Osteocyte (in vitro differentiated cells): ENCODE results near the gene RAPGEF5. TPM values are rescaled to one million over a fixed set of nuclear protein-coding genes. Genes with fewer than 3 reads are reported as not detected.

ENCODE experiments used
- DNase-seq: peaks from one replicate; pipeline ENCODE4 v3.0.0; 2021; ENCODE audit warnings: mixed read lengths; ENCODE audit not compliant: unreplicated experiment; ENCODE audit errors: extremely low spot score
- H3K27ac Mint-ChIP-seq: one replicate; pipeline ENCODE4 v1.8.0; 2021; ENCODE audit warnings: mild to moderate bottlenecking, mixed read lengths; ENCODE audit not compliant: unreplicated experiment
- H3K27me3 Mint-ChIP-seq: one replicate; pipeline ENCODE4 v1.8.0; 2021; ENCODE audit warnings: mixed read lengths; ENCODE audit not compliant: unreplicated experiment
- H3K36me3 Mint-ChIP-seq: one replicate; pipeline ENCODE4 v1.8.0; 2021; ENCODE audit warnings: mixed read lengths; ENCODE audit not compliant: unreplicated experiment
- H3K4me1 Mint-ChIP-seq: one replicate; pipeline ENCODE4 v1.8.0; 2021; ENCODE audit warnings: mixed read lengths; ENCODE audit not compliant: unreplicated experiment
- H3K4me3 Mint-ChIP-seq: one replicate; pipeline ENCODE4 v1.8.0; 2021; ENCODE audit warnings: mild to moderate bottlenecking, moderate library complexity, mixed read lengths; ENCODE audit not compliant: unreplicated experiment
- H3K9me3 Mint-ChIP-seq: one replicate; pipeline ENCODE4 v1.8.0; 2021; ENCODE audit warnings: mixed read lengths; ENCODE audit not compliant: unreplicated experiment
- CTCF ChIP-seq: fragments of 200-600 bp; sonication (generic); IDR thresholded peaks from 2 replicates; pipeline ENCODE4 v1.5.0; 2021; ENCODE audit warnings: antibody characterized with exemption, mild to moderate bottlenecking, moderate library complexity
- total RNA-seq: library from RNA; stranded (reverse); gene quantifications from 2 replicates; pipeline ENCODE4 v1.2.1, GENCODE V29; 2021

RAPGEF5 gene
- total RNA-seq, 1 donor from 2014 or later, result 0.27 TPM

GRCh38 chr7:22141355-22141754, 215.6 kb downstream of the RAPGEF5 start:
- TF ChIP-seq CTCF, result no peak
- Mint-ChIP-seq H3K4me1 (peaks cover 4% of the 10 kb centered on the region), H3K27ac (no peak overlapping the region), H3K9me3 (no peaks in the 10 kb centered on the region), H3K4me3 (no peak overlapping the region), H3K36me3 (no peaks in the 10 kb centered on the region), H3K27me3 (peaks cover 2% of the 10 kb centered on the region)
- no peak for DNase-seq

- Mint-ChIP-seq H3K36me3 (no peaks in the 10 kb centered on the region), H3K9me3 (no peaks in the 10 kb centered on the region), H3K4me3 (no peak overlapping the region), H3K27ac (no peak overlapping the region), H3K27me3 (peaks cover 7% of the 10 kb centered on the region), H3K4me1 (peaks cover 4% of the 10 kb centered on the region)
- no peak for DNase-seq
- TF ChIP-seq CTCF, result no peak
Measured at GRCh38 chr7:22140578-22140977, 216.4 kb downstream of the RAPGEF5 start.

GRCh38 chr7:22138886-22139285, 218.1 kb downstream of the RAPGEF5 start:
- Mint-ChIP-seq H3K9me3 (no peaks in the 10 kb centered on the region), H3K4me3 (no peak overlapping the region), H3K36me3 (no peaks in the 10 kb centered on the region), H3K27me3 (peaks cover 7% of the 10 kb centered on the region), H3K4me1 (peaks cover 4% of the 10 kb centered on the region), H3K27ac (no peak overlapping the region)
- no peak for DNase-seq
- no peak for TF ChIP-seq CTCF

GRCh38 chr7:22138106-22138505, 218.8 kb downstream of the RAPGEF5 start:
- no peak for DNase-seq
- H3K27me3 Mint-ChIP-seq, result peaks cover 7% of the 10 kb centered on the region
- TF ChIP-seq CTCF, result no peak
- H3K9me3 Mint-ChIP-seq, result no peaks in the 10 kb centered on the region
- no peak overlapping the region for H3K4me3 Mint-ChIP-seq
- no peak overlapping the region for H3K27ac Mint-ChIP-seq
- H3K36me3 Mint-ChIP-seq, result no peaks in the 10 kb centered on the region
- H3K4me1 Mint-ChIP-seq, result peaks cover 4% of the 10 kb centered on the region

- no peak for TF ChIP-seq CTCF
- Mint-ChIP-seq H3K27me3 (peaks cover 7% of the 10 kb centered on the region), H3K27ac (no peak overlapping the region), H3K9me3 (no peaks in the 10 kb centered on the region), H3K36me3 (no peaks in the 10 kb centered on the region), H3K4me3 (no peak overlapping the region), H3K4me1 (peaks cover 4% of the 10 kb centered on the region)
- DNase-seq, result no peak
Measured at GRCh38 chr7:22137466-22137865, 219.5 kb downstream of the RAPGEF5 start.
